Activated CD4-positive, alpha-beta T cell treated with anti-CD3 and anti-CD28 coated beads, Interleukin-10, Interleukin-2, amounts not matched to agents 100 ng/mL and 50 ng/mL, durations not matched to agents 16 hours and 8 hours (primary cell): ENCODE data around the gene LEP.
A peak's percentile ranks its signal among the peaks of the same experiment; 100 is the strongest.

ENCODE experiments used
- DNase-seq: peaks from one replicate; pipeline ENCODE4 v3.0.0-alpha.2; 2020

The LEP gene

DNA sequence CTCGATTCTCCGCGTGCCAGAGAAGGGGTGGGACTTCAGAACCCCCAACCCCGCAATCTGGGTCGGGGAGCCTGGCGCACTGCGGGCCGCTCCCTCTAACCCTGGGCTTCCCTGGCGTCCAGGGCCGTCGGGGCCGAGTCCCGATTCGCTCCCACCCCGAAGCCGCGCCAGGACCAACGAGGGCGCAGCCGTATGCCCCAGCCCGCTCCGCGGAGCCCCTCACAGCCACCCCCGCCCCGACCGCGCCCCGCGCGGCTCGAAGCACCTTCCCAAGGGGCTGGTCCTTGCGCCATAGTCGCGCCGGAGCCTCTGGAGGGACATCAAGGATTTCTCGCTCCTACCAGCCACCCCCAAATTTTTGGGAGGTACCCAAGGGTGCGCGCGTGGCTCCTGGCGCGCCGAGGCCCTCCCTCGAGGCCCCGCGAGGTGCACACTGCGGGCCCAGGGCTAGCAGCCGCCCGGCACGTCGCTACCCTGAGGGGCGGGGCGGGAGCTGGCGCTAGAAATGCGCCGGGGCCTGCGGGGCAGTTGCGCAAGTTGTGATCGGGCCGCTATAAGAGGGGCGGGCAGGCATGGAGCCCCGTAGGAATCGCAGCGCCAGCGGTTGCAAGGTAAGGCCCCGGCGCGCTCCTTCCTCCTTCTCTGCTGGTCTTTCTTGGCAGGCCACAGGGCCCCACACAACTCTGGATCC, at the start of gene LEP:
Gene LEP (plus strand): TSS at position 583 of the 691 bp plus-strand sequence. CDS start 10,741 bp downstream, outside the sequence.
- DNase-seq, result no peak

DNA sequence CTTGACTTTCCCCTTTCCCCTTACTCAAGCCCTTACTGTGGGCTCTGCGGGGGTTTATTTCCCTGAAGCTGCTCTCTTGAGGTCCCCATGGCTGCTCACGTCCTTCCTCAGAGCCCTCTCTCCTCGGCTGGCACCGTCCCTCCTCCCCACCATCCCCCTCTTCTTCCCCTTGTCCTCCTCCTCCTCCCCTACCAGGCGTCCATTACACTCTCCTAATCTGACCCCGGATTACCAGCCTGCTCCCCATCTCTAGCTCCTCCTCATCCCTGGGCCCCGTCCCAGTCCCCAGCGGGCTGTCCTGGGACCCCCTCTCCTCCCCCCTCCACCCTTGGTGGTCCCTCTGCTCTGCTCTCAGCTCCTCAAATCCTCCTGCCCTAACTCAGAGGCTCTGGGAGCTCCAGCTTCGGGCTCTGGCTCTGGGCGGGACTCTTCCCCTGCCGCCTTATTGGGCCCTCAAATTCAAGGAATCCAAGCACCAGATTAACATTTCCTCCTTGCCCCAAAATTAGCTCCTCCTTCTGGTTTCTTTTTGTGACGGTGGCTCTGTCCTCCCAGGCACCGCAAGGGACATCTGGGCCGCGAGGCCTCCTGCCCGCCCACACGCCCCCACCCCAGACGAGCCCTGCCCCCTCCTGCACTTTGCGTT, 48.5 kb upstream of the LEP start:
- DNase-seq, result no peak

DNA sequence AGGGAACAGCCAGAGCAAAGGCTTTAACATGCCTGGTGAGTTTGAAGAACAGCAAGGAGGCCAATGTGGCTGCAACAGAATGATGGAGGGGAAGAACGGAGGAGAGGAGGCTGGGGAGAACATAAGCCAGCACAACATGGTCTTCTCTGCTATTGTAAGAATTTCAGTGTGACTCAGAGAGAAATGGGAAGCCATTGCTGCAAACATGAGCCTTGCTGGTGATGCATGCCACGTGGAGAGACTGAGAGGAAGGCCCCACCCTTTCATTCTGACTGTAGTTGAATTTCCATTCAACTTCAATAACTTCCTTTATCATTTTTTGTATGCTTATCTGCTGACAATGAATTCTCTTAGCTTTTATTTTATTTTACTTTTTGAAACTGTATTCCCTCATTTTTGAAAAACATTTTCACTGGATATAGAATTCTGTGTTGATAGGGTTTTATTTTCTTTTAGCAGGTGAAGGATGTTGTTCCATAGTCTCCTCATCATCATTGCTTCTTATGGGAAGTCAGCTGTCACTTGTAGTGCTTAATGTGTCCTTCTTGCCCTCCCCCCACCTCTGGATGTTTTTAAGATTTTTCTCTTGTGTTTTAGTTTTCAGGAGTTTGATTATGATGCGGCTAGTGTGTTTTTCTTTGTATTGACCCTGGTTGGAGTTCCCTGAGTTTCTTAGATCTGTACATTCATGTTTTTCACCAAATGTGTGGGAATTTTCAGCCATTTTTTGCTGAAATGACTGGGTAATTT, 46.4 kb upstream of the LEP start:
- peak; percentile 23 for DNase-seq

DNA sequence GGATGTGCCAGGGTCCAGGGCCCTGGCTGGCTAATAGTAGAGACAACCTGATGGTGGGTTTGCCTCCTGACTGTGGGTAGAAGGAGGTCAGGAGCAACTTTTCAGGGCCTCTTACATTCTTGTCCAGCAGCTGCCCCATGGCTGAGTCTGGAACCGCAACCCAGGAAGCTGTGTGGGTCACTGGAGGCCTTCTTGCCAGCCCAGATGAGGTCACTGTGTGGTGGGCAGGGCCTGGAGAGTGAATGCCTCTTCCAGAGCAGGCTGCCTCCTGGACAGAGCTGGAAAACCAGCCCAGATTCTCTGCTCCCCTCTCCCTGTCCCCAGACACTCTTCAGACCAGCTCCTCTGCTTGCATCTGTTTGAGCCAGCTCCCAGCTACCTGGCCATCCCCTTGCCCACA, 43.5 kb upstream of the LEP start:
- DNase-seq, result no peak

DNA sequence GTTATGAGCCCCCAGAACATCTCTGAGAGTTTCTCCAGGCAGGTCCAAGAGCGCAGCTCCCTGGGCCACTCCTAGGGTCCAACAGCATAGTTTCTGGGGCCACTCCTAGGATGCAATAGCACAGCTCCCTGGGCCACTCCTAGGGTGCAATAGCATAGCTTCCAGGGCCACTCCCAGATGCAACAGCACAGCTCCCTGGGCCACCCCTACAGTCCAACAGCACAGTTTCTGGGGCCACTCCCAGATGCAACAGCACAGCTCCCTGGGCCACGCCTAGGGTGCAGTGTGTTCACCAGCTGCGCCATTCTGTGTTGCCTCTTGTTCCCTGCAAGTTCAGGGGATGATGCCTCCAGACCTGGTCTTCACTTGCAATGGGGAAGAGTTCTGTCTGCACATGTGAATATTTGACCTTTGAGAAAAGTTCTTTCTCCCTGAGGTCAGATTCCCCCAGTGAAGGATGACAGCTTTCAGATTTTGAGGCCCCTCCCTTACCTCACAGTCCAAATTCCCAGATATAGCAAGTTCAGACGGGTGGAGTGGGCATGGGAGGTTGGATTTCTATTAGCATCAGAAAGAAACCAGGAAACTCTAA, 43.0 kb upstream of the LEP start:
- DNase-seq, result no peak

DNA sequence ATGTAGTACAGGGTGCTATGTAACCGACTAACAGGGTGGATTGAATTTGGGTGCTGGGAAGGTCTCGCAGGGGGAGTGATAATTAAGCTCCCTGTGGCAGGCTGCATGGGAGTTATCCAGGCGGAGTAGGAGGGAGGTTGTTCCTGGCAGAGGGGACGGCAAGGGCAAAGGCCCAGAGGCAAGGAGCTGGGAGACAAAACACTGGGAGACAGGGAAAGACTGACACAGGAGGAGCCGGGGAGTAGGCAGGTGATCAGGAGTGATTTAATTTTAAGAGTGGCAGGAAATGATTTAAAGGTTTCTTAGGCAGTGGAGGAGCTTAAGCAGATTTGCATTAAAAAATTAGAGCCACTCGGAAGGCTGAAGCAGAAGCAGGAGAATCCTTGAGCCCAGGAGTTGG, 40.7 kb upstream of the LEP start:
- DNase-seq, result no peak

DNA sequence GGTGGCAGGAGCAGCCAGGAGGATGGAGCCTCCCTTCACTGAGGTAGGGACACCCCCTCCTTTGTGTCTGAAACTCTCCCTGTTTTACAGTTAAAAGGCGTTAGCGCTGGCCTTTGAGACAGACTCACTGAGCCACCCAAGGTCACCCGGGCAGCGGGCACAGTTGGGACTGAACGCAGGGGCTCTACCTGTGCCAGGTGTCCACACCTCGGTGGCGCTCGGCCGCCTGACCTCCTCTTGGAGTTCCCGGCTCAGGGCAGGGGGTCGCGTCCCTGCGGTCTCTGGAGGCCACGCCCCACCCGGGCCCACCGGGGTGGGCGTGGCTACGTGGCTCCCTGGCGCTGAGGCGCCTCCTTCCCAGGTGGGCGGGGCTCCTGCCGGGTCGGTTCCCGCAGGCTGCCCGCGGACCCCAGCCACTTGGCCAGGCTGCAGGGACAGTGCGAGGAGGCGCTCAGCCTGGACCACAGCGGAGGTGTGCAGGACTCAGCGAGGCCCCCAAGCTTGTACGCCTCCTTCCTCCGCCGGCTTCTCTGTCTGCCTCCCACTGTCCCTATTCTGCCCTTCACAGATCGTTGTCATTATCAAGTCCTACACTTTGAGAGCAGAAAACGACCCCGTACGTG, 39.9 kb upstream of the LEP start:
- DNase-seq, result no peak

DNA sequence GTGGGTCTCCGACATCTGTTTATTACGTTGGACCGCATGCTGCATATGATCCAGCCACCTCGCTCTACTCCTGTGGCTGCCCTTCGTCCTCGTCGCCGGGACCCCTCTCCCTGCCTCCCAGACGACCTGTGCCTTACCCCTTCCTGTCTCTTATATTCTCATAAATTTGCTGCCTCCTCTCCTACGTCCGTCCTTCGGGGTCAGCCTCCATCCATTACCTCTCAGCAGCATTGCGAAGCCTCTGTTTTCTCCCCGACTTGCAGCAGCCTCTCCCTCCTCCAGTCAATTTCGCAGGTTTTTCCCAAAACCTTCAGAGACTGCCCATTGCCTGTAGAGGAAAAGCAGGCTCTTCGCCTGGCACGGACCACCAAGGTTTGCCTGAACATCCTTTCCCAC, 39.4 kb upstream of the LEP start:
- DNase-seq, result no peak

DNA sequence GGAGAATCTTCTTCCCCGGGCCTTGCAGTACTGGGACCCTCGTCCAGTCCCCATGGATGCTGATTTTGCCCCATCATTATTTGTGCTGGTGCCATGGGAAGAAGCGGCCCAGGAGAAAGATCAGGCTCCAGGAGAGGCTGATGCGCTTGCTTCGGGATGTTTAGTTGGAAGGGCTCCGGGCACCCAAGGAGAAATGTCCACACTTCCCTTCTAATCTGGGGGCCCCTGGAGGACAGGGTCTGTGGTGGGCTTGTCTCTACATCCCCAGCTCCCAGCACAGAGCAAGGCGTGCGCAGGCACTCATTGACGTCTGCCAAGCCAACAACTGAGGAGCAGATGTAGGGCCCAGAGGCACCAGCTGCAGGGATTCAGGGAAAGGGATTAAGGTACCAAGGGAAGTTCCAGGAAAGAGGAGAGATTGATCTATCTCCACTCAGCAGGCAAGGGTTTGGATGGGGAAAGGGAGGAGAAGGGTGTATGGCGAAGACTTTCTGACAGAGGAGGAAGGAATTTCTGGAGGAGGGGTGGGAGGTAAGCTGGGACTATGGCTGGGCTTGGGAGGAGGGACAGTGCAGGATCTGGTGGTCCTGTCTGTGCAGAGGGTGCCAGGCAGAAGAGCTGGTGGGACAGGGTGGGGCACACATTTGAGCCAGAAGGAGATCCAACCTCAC, 38.7 kb upstream of the LEP start:
- no peak for DNase-seq

DNA sequence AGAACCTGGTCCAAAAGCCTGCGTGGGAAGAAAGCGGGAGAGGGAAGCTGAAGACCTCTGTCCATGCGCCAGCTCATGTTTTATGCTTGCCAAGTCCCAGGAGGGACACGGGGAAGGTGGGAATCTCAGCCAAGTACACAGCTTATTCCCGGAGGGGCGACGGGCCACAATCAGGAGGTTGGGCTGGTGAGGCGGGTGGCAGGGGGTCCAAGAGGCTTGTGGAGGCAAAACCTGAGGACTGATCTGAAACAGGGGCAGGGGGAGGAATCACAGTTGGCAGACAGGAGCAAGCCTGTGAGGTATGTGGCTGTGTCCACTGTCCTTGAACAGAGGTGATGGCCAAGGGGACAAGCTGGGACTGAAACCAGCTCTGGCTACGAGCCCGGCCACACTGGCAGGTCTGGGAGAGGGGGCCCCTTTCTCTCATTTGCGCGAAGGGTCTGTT, 38.0 kb upstream of the LEP start:
- no peak for DNase-seq

DNA sequence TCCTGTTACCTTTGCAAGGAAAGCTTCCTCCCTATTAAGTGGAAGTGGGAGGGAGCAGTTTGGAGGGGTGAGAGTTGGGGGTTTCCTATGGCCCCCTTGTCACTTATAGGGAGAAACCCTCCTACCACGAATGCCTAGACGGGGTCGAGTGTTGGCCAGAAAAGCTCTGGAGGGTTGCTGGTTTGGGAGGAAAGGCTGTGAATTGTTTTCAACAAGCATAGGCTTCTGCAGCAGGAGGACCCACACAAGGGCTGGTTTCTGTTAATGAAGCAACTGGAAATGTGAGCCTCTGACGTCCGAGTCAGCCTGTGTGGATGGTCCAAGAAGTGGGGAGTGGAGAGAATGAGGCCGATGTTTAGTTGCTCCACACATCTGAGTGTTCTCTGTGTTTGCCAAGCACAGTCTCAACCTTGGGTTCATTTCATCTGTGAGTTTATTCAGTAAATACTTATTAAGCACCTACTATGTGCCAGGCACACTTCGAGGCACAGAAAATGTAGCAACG, 37.3 kb upstream of the LEP start:
- DNase-seq, result no peak

DNA sequence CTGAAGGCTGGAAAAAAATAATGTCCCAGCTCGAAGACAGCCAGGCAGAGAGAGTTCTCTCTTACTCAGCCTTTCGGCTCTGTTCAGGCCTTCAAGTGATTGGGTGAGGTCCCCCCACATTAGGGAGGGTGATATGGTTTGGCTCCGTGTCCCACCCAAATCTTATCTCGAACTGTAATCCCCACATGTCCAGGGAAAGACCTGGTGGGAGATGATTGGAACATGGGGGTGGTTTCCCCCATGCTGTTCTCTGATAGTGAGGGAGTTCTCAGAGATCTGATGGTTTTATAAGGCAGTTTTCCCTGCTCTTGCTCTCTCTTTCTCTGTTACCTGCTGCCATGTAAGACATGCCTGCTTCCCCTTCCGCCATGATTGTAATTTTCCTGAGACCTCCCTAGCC, 36.6 kb upstream of the LEP start:
- no peak for DNase-seq

DNA sequence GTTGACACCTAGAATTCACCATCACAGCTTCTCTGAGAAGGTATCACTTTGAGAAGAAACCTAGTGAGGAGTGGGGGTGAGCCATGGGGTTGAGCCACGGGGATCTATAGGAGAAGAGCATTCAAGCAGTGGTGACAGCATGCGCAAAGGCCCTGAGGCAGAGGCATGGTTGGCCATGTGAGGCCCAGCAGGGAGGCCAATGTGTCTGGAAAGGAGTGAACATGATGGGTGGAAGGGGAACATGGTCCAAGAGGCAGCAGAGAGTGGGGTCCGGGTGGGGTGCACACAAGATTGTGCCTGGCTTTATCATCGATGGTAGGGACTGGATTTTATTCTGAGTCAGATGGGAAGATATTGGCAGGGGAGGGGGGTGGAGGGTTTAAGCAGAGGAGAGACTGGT, 36.0 kb upstream of the LEP start:
- DNase-seq, result no peak

DNA sequence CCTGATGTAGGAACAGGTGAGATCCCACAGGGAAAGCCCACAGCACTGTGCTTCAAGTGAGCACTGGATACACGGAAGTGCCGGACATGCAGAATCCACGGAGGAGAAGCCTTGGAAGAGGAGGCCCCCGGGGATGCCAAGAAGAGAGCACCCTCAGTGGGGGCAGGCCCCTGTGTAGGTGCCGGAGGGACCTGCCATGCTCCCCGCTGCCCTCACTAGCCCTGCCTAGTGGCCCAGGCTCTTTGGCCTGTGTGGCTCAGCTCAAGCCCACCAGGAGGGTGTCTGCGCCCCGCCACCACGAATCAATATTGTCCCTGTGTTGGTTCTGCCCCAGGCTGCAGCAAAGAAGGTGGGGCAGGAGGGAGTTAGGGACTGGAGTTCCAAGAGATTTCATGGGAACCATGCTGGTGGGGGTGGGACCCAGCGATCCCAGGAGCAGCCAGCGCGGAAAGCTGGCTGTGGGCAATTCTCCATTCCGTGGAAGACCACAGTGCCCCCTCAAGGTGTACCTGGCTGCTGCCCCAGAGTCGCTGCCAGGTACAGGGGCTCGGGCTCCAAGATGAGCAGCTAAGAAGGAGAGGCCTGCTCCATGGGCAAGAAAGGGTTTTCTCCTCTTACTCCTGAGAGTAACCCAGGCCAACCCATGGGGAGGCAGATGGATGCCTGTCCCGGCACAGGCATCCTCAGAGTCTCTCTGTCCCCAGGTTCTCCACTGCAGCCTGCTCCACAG, 34.9 kb upstream of the LEP start:
- no peak for DNase-seq

DNA sequence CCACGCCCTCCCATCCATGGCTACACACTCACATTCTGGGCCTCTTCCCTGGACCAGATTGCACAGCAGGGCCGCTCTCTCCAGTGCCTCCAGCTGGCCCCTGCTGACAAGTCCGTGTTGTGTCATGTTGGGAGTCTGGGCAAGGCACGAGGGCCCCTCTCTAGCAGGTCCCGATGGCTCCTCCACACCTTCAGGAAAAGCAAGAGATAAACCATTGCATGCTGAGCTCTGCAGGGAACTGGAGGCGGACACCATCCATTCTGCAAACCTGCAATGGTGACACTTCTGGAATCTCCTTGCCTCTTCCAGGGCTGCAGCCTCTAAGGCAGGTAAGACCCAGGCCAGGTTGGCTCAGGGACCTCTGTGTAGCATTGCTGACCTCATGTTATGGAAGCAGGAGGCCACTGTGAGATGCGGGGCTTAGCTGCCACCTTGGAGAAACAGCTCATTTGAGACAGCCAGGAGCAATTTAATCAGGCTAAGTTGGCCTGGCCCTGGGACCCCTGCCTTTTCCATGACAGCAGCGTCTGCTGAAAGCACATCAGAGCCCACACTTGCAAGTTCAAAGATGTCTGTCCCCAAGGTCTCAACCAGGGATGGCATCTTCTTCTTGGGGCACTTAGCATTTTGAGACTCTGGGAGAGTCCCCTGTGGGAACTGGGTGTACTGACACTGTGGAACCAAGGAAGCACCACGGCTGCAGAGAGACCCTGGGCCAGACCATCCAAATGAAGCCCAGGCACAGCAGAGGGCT, 34.2 kb upstream of the LEP start:
- no peak for DNase-seq

DNA sequence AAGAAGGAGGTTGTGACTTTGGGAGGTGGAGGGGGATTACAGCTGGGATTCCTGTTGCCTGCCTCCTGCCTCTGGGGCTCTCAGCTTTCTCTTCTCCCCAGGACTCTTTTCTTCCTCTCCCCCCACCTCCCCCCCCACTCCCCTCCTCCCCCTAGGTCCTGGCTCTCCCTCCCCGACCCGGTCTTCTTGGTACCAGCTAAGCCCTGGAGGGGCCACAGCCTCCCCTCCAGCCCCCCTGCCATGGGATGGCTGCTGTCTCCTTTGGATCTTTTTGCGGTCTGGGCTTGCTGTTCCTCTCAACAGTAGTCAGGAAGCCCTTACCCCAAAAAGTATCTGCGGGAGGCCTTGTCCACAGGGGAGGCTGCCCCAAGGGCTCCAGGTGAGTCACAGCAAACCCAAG, 33.5 kb upstream of the LEP start:
- no peak for DNase-seq

DNA sequence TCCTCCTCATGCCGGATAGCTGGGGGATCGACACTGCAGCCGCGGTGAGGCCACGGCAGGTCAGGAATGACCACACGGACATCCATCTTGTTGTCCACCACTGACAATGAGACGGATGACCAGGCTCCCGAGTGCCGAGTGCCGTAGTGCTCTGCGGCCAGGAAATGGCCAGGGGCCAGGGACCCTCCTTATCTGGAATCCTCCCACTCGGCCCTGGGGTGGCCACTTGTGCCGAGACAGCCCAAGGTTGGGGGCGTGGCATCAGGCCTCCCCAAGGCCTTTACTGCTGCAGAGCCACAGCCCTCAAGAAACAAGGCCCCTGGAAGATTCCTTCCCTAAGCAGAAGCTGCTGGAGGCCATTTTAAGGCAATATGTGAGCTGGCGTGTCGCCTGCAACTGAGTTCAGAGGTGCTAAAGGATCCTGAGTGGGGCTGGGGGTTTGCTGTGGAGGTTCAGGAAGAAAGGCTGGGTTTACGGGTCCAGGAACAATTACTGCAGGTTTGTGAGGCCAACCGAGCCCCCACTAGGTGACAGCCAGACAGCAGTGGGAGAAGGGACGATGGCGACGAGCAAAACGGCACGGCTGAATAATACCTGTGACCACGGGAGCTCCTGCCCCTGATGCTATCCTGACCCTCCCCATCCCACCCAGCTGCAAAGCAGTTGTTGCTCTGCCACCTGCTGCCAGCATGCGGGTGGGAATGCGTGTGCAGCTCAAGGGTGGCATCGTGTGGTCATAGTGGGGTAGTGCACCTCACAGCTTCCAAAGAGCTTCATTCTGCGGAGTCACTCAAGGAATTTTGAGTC, 31.6 kb upstream of the LEP start:
- peak; percentile 74 for DNase-seq

DNA sequence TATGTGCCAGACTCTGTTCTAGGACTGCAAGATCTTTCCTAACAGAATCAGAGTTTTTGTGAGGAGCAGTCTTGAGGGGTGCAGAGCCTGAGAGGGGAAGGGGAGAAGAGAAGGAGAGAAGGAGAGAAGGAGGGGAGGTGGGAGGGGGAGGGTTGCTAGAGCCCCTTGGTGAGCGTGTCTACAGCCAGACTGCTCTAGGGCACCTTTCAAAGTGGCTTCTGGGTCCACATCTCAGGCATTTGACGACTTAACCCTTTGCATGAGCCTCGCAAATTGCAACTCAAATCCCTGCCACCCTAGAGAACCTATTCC, 31.1 kb upstream of the LEP start:
- DNase-seq, result no peak

DNA sequence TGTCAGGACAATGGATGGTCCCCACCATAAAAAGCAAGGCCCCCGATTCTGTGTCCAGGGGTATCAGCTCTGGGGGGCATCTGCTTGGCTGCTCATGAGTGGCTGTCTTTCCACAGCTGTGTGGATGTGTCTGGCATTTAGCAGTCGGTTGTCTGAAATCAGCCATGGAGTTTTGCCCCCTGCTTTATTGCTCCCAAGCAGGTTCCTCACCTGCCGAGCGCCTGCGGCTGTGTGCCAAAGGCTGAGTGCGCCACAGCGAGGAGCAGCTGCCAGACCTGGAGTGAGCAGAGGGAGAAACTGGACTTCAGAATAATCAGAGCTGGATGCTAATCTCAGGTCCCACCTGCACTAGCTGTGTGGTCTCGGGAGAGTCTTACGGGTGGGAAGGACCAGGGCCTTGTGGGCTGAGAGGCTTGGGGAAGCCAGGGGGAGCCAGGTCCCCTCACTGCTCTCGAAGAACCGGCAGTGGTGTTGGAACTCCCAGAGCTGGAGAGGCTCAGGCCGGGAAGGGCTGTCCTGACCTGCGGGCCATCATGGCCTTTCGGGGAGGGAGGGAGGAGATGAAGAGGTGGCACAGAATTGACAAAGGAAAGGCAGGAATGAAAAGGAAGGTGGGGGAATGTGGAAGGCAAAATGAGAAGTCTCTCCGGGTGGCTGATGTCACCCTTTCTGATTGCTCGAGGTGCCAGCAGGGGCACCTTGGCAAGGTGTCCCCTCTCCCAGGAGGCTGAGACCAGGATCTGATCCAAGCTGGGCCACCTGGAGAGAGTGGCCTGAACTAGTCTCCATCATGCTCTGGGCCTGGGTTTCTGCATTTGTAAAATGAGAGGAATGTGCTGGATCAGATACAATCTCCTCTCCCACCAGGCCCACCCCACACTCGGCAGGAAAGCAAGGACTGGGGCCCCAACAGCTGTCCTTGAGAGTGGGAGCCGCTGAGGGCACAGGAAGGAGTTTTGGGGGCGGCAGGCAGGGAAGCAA, 30.2 kb upstream of the LEP start:
- no peak for DNase-seq
